OCI-LY7 (cell line): ENCODE results near the gene BANF1. TPM values are rescaled to one million over a fixed set of nuclear protein-coding genes. Genes with fewer than 3 reads are reported as not detected.

ENCODE experiments used
- BruUV-seq: library from RNA; stranded (reverse); fragments of 400-500 nt; replicated peaks from 2 replicates; lab custom pipeline; 2021; lab: Mats Ljungman, UMichigan
- CTCF ChIA-PET: fragments of 300-600 bp; sonication (Branson Sonifier 250); formaldehyde crosslinking; loops from one replicate; lab custom pipeline; 2022; ENCODE audit warnings: antibody characterized with exemption; ENCODE audit not compliant: unreplicated experiment; lab: Charles Lee
- POLR2A ChIA-PET: fragments of 300-600 bp; sonication (Branson Sonifier 250); formaldehyde crosslinking; loops from one replicate; lab custom pipeline; 2022; ENCODE audit warnings: antibody characterized with exemption; lab: Charles Lee
- DNase-seq: peaks from one replicate; pipeline ENCODE4 v3.0.0-alpha.2; 2015; ENCODE audit warnings: low spot score
- H2AFZ ChIP-seq: fragments of 200-600 bp; sonication (generic), shearing (Covaris generic); 2 replicates; pipeline ENCODE4 v1.6.1; 2014; ENCODE audit warnings: mild to moderate bottlenecking, antibody characterized with exemption, low read length, moderate library complexity
- H3K27ac ChIP-seq: fragments of 200-600 bp; sonication (generic); 2 replicates; pipeline ENCODE4 v1.5.1; 2014; ENCODE audit warnings: mixed run types, low read depth, mild to moderate bottlenecking, moderate library complexity, low read length, inconsistent platforms; ENCODE audit not compliant: poor library complexity, severe bottlenecking
- H3K36me3 ChIP-seq: fragments of 200-600 bp; sonication (generic); 2 replicates; pipeline ENCODE4 v1.6.1; 2014; ENCODE audit warnings: mild to moderate bottlenecking, antibody characterized with exemption, low read length, moderate library complexity, mixed read lengths; ENCODE audit not compliant: insufficient read depth
- H3K4me1 ChIP-seq: fragments of 200-600 bp; sonication (generic); 2 replicates; pipeline ENCODE4 v1.5.1; 2014; ENCODE audit warnings: mild to moderate bottlenecking, low read length; ENCODE audit not compliant: insufficient read depth, poor library complexity, severe bottlenecking
- H3K4me2 ChIP-seq: fragments of 200-600 bp; sonication (generic); 2 replicates; pipeline ENCODE4 v1.6.1; 2014; ENCODE audit warnings: mild to moderate bottlenecking, low read length
- H3K4me3 ChIP-seq: fragments of 200-600 bp; sonication (generic); 2 replicates; pipeline ENCODE4 v1.5.1; 2014; ENCODE audit warnings: mild to moderate bottlenecking, low read depth, low read length; ENCODE audit not compliant: poor library complexity, severe bottlenecking
- H3K79me2 ChIP-seq: fragments of 200-600 bp; sonication (generic); 2 replicates; pipeline ENCODE4 v1.6.1; 2016; ENCODE audit warnings: low read depth, mild to moderate bottlenecking, low read length, moderate library complexity, mixed read lengths; ENCODE audit not compliant: insufficient read depth
- H3K9me2 ChIP-seq: fragments of 200-600 bp; sonication (generic); 2 replicates; pipeline ENCODE4 v1.6.1; 2016; ENCODE audit warnings: mild to moderate bottlenecking, low read length, mixed read lengths; ENCODE audit not compliant: insufficient read depth
- H3K9me3 ChIP-seq: fragments of 200-600 bp; sonication (generic); 2 replicates; pipeline ENCODE4 v1.6.1; 2014; ENCODE audit warnings: mild to moderate bottlenecking, mixed run types, low read length, mixed read lengths
- H4K20me1 ChIP-seq: fragments of 200-600 bp; sonication (generic); 2 replicates; pipeline ENCODE4 v1.6.1; 2014; ENCODE audit warnings: mild to moderate bottlenecking, antibody characterized with exemption, low read length, moderate library complexity, mixed read lengths; ENCODE audit not compliant: insufficient read depth
- EZH2phosphoT487 ChIP-seq: fragments of 200-600 bp; sonication (generic); IDR thresholded peaks from 2 replicates; pipeline ENCODE4 v1.6.1; 2018; ENCODE audit warnings: low read depth, borderline replicate concordance, mild to moderate bottlenecking, mixed run types, antibody characterized with exemption, low read length, moderate library complexity, mixed read lengths
- intact Hi-C: fragments of 100-400 bp; cut with micrococcal nuclease; formaldehyde crosslinking; loops from one replicate; pipeline ENCODE4 v1.10.0; 2022; ENCODE audit not compliant: unreplicated experiment
- total RNA-seq, 2 experiments: library from RNA; depleted of rRNA in 1 of 2; stranded (reverse); fragments of >200 nt in 1 of 2; shearing (Covaris generic) in 1 of 2; gene quantifications; 2 replicates each; pipeline ENCODE4 v1.2.3, GENCODE V29; 2014 to 2022
- TF ChIP-seq, protein P1 (sequence below): fragments of 200-600 bp; sonication (generic); conservative IDR thresholded peaks from 2 replicates; pipeline ENCODE4 v1.5.1; 2014; ENCODE audit warnings: mild to moderate bottlenecking, antibody characterized with exemption, low read length, moderate library complexity, mixed read lengths

The BANF1 gene
- total RNA-seq, 2 experiments from 2014 or later, result 82.2 to 317 TPM

- POLR2A ChIA-PET, result interaction anchor here (1.5 kb wide), 1 partner anchor 9 kb away, joined by 5 read pairs; no protein-coding TSS in a partner anchor
- Histone ChIP-seq H3K4me3 (no peak overlapping the region), H3K9me2 (no peaks in the 10 kb centered on the region), H3K9me3 (no peaks in the 10 kb centered on the region), H2AFZ (no peak overlapping the region), H3K36me3 (no peaks in the 10 kb centered on the region), H4K20me1 (no peaks in the 10 kb centered on the region), H3K4me2 (no peak overlapping the region), H3K79me2 (no peaks in the 10 kb centered on the region), H3K27ac (no peak overlapping the region), H3K4me1 (peaks cover 7% of the 10 kb centered on the region)
- CTCF ChIA-PET, result interaction anchor here (0.5 to 1.6 kb wide), 3 partner anchors 9 to 253 kb away, joined by 3 to 7 read pairs (median 5); partner anchors contain the start of genes CATSPER1 and YIF1A
- BruUV-seq, result no TSS peak
- intact Hi-C loops, result no loop called here
- TF ChIP-seq, protein P1, sequence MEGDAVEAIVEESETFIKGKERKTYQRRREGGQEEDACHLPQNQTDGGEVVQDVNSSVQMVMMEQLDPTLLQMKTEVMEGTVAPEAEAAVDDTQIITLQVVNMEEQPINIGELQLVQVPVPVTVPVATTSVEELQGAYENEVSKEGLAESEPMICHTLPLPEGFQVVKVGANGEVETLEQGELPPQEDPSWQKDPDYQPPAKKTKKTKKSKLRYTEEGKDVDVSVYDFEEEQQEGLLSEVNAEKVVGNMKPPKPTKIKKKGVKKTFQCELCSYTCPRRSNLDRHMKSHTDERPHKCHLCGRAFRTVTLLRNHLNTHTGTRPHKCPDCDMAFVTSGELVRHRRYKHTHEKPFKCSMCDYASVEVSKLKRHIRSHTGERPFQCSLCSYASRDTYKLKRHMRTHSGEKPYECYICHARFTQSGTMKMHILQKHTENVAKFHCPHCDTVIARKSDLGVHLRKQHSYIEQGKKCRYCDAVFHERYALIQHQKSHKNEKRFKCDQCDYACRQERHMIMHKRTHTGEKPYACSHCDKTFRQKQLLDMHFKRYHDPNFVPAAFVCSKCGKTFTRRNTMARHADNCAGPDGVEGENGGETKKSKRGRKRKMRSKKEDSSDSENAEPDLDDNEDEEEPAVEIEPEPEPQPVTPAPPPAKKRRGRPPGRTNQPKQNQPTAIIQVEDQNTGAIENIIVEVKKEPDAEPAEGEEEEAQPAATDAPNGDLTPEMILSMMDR, result no peak
- TF ChIP-seq EZH2phosphoT487, result no peak
- DNase-seq, result no peak
Observed at GRCh38 chr11:66036334-66036710, 34.0 kb downstream of the BANF1 start.

DNA sequence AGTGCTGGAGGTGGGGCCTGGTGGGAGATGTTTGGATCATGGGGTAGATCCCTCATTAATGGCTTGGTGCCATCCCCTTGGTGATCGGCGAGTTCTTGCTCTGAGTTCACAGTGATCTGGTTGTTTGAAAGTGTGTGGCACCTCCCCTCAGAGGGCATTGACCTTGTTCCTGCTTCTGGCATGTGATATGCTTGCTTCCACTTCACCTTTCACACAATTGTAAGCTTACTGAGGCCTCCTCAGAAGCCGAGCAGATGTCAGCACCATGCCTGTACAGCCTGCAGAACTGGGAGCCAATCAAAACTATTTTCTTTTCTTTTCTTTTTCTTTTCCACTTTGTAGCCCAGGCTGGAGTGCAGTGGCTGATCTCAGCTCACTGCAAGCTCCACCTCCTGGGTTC is 35.0 kb downstream of the BANF1 start:
- Histone ChIP-seq H3K9me3 (no peaks in the 10 kb centered on the region), H3K27ac (no peak overlapping the region), H2AFZ (no peak overlapping the region), H3K79me2 (no peaks in the 10 kb centered on the region), H3K4me1 (peaks cover 7% of the 10 kb centered on the region), H4K20me1 (no peaks in the 10 kb centered on the region), H3K4me2 (no peak overlapping the region), H3K4me3 (no peak overlapping the region), H3K9me2 (no peaks in the 10 kb centered on the region), H3K36me3 (no peaks in the 10 kb centered on the region)
- ChIA-PET CTCF (no interaction called here), POLR2A (no interaction called here)
- TF ChIP-seq EZH2phosphoT487, result no peak
- TF ChIP-seq, protein P1, result no peak
- BruUV-seq, result no TSS peak
- intact Hi-C loops, result no loop called here
- DNase-seq, result no peak

DNA sequence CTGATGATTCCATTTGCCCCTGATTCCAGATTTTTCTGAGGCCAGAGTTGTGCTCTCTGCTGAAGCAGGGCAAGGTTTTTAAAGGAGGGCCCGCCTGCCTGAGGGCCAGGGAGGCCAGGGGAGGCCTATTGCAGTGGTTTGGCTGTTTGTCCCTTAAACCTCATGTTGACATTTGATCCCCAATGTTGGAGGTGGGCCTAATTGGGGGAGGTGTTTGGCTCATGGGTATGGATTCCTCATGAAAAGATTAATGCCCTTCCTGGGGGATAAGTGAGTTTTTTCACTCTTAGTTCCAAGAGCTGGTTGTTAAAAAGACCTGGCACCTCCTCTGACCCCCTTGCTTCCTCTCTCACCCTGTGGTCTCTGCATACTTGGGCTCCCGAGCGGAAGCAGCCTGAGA is 37.5 kb downstream of the BANF1 start:
- intact Hi-C loops, result no loop called here
- H3K4me2 ChIP-seq, result no peak overlapping the region
- POLR2A ChIA-PET, result no interaction called here
- CTCF ChIA-PET, result no interaction called here
- peaks cover 5% of the 10 kb centered on the region for H3K4me1 ChIP-seq
- no peak overlapping the region for H2AFZ ChIP-seq
- no peak overlapping the region for H3K27ac ChIP-seq
- TF ChIP-seq EZH2phosphoT487, result no peak
- TF ChIP-seq, protein P1, result no peak
- H3K9me3 ChIP-seq, result no peaks in the 10 kb centered on the region
- H3K4me3 ChIP-seq, result no peak overlapping the region
- H3K9me2 ChIP-seq, result no peaks in the 10 kb centered on the region
- no peaks in the 10 kb centered on the region for H3K36me3 ChIP-seq
- BruUV-seq, result no TSS peak
- no peaks in the 10 kb centered on the region for H4K20me1 ChIP-seq
- no peak for DNase-seq
- H3K79me2 ChIP-seq, result no peaks in the 10 kb centered on the region
